Dermis microvascular lymphatic vessel endothelial cell (primary cell): ENCODE data around the gene GTF3C1. TPM values are rescaled to one million over a fixed set of nuclear protein-coding genes. Genes with fewer than 3 reads are reported as not detected.

Experiments used
- DNase-seq, 2 donors: peaks; one replicate each; pipeline versions ENCODE4 v3.0.0 to v3.0.0-alpha.2; 2010; ENCODE audit warnings: low read depth in 2 of 2
- total RNA-seq: library from RNA; depleted of rRNA; stranded (reverse); fragments of >200 nt; gene quantifications from 2 replicates; pipeline ENCODE4 v1.2.1, GENCODE V29; 2014

GTF3C1 gene
- total RNA-seq, 1 donor from 2014 or later, result 51.9 TPM

DNA sequence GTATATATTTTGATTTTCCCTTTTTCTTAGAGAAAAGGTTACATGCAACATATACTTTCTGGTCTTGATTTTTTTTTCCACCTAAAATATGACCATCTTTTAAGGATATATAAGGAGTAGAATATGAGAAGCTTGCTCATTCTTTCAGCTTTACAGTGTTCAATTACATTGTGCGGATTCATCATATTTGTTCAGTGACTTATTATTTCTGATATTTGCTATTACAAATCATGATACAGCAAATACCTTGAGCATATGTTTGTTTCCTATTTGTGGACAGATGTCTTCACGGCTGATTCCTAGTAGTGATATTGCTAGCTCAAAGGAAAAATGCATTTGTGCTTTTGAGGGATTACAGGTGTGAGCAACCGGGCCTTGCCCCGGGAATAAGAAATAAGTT, 18.4 kb upstream of the GTF3C1 start:
- no peak for DNase-seq

DNA sequence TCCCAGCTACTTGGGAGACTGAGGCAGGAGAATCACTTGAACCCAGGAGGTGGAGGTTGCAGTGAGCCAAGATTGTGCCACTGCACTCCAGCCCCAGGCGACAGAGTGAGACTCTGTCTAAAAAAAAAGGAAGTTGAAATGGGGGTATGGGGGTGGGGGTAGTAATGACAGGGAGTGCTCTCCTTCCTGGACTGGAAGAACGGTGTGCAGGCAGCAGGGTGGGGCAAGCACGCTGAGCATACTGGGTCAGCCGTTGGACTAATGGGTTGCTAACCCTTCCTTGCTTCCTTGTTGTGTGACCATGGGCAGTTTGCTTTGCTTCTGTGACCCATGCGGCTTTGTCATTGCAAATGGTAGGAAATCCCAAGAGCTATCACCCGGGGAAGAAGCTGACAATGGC, 16.7 kb upstream of the GTF3C1 start:
- DNase-seq, result no peak

DNA sequence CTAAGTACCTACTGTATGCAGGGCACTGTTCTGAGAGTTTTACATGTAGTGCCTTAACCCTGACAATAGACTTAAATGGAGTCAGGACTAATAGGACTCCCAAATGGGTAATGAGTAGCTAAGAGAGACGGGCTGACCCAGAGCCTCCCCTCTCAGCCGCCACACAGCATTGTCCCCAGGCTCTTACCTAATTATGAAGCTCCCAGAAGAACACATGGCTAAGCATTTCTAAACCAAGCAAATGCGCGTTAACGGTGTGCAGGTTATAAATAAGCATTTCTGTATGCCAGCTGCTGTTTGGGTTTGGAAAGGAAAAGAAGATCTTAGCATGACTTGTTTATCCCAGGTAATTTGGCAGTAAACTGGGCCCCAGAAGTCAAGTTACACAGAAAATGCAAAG, 14.5 kb upstream of the GTF3C1 start:
- no peak for DNase-seq

DNA sequence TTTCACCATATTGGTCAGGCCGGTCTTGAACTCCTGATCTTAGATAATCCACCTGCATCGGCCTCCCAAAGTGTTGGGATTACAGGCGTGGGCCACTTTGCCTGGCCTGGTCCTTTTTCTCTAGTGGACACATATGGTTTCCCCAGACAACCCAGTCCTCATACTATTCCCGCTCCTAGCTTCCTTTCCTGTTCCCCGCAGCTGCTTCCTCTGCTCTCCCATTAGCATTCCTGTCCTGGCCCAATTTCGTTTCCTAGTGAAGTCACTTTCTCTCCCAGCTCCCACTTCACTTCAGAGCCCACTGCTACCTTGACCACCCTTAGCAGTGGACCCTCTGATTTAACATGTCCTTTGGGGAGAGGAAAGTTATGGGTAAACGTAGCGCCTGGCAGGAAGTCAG, 11.5 kb upstream of the GTF3C1 start:
- peak; percentile 63 to 79 for DNase-seq

DNA sequence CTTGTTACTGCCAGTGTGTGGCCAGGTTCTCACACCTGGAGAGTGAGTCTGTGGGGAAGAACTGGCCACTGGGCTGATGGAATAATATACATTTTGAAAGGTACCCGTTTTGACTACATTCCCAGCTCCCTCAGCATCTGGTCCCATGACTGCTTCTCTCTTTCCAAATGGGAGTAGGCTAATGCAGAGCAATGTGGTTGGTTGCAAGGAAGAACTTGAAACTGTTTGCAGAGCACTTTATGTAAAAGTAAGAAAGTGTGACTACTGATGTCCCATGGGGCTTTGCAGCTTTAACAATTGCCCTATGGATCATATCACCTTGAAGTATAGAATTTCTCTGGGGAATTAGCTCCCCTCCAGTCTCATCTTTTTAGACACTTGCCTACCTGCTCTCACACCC, 9.2 kb upstream of the GTF3C1 start:
- DNase-seq, result no peak

DNA sequence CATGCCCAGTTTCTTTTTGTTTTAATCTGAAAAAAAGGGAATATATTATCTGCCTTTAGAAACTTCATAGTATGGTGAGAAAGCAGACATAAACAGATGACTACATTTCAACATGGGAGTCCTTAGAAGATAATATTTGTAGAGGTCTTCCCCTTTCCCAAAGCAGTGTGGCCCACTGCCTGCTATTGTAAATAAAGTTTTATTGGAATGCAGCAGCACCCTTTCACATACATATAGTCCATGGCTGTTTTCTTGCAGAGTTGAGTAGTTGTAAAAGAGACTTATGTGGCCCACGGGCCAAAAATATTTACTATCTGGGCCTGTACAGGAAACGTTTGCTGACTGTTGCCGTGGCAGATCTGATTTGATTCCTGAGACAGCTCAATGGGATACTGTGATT, 8.7 kb upstream of the GTF3C1 start:
- DNase-seq, result no peak

DNA sequence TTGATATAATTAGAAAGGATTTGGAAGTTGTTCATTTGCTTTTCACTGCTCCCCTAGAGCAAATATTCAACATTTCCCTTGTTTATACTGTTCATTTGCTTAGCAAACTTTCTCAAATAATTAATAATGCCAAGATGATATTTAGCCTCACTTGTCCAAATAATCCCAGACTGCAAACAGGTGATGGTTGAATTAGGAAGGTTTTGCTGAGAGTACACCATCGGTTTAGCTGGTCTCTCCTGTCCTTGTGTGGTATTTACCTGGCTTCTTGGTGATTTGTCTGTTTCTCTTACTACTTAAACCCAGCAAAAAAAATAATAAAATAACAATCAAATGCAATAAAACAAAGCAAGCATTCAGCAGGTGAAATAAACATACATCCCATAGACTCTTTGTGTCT, 6.8 kb upstream of the GTF3C1 start:
- DNase-seq, result no peak

DNA sequence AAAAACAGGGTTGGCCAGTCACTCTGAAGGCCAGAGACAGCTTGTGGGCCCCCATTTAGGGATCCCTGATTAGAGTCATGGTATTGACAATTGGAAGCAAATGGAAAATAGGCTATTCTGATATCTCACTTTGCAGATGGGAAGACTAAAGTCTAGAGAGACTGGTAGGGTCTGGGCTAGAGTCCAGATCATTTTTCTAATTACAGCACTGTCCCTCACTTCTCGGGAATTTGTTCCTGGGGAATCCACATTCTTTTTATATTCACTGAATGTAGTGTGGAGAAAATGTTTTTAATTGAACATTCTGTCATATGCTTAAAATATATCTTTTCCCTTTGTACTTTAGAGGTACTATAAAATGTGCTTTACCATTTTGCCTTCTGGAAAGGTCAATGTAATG, 1.3 kb upstream of the GTF3C1 start:
- no peak for DNase-seq

DNA sequence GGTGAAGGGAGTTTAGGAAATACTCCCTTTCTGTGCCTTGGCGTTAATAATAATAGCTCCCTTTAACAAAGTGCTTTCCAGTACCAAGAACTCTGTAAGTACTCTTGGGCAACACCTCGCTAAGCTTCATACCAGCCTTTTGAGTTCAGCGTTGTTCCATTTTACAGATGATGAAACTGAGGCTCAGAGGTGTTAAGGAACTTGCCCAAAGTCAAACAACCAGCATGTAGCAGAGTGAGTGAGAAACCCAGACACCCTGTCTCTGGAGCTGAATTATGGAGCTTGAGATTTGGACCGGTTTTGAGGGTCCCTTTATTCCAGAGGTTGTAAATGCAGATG, 838 bp upstream of the GTF3C1 start:
- DNase-seq, result no peak

DNA sequence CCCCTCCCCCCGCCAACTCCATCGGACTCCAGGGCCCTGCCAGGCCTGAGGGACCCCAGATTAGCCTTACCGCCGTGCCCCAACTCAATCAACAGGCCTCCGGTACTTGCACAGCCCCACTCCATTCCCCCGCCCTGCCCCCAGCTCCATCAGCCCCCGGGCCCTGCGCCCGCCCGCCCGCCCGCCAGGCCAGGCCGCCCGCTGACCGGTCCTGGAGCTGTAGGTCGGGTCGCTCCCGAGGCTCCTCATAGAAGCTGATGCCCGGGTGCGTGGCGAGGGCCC, 308 bp downstream of the GTF3C1 start:
- no peak for DNase-seq

DNA sequence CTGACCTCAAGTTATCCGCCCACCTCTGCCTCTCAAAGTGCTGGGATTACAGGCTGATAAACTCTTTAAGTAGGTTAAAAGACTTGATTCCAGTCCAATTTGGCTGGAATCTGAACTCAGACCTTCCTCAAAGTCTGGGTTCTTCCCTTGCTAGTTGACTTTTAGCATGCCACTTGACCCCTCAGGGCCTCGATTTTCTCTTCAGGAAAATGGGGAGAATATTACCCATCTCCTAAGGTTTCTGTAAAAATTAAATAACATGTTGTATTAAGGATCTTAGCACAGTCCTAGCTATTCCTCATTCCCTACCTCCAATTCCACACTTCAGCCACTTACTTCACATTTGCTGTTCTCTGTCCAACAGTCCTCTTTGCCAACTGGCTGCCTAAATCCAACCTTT, 1.9 kb downstream of the GTF3C1 start:
- no peak for DNase-seq

DNA sequence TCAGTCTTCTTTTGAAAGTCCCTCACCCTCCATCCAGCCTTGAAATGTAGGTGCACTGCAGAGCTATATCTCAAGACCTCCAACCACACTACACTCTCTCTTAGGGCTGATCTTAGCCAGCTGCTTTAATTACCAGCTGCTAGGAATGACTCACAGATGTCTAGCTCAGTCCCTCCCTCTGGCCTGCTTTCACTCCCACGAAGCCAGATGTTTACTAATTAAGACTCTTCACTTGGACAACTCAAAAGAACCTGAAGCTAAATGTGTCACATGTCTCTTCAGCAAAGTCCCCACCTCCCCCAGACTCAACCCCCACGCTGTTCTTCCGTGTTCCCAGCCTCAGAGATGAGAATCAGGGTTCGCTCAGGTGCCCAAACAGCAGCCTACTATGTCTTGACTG, 2.6 kb downstream of the GTF3C1 start:
- peak in 1 of 2 donors; percentile 23 for DNase-seq

DNA sequence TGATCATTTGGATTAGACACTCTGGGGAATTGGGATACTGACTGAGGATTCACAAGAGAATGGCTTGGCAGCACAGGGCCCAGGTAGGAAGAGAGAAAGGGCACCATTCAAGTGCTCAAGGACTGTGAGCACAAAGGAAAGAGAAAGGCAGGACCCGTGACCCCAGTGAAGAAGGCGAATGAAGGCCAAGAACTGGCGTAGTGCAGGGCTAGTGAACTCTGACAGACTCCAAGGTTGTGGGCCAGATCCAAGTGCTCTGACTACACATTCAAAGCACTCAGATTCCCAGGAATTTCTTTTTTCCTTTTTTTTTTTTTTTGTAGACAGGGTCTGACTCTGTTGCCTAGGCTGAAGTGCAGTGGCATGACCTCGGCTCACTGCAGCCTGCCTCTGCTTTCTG, 5.0 kb downstream of the GTF3C1 start:
- DNase-seq, result no peak

DNA sequence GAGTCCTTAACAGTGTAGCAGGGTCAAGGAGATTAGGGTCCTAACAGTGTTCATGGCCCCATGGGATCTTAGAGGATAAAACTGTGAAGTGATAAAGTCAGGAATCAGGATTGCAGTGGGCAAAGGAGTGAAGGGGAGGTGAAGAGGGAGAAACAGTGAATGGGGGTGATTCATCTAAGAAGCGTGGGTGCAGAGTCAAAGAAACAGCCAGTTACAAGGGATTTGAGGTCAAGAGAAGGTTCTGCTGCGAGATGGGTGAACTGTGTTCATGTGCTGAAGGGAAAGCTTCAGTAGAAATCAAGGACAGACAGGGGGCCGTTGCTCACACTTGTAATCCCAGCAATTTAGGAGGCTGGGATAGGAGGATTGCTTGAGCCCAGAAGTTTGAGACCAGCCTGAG, 5.9 kb downstream of the GTF3C1 start:
- no peak for DNase-seq

DNA sequence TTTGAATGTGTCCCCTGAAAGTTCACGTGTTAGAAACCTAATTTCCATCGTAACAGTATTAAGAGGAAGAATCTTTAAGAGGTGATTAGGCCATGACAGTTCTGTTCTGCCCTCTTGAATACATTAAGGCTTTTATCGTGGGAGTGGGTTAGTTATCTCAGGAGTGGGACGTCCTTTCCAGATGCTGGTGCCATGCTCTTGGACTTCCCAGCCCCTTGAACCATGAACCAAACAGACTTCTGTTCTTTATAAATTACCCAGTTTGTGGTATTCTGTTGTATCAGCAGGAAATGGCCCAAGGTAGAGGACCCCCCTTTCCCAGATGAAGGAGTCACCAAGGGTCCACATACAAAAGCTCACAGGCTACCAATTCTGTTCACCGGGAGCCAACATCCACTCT, 10.1 kb downstream of the GTF3C1 start:
- no peak for DNase-seq

DNA sequence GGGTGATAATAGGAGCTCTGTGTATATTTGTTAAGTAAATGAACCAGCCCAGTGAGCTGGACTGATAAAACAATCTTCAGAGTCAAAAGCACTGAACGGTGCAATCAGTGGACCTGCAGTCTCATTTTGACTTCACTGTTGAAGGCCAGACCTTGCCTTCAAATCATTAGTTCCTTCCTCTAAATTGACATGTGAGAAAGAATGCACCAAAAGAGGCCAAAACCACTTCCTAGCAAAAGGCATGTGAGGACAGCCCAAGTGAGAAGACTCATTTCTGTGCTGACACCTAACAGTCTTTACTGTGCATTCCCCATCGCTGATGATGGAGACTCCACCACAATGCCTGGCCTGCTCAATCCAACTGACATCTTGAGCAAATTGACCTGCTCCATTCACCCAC, 10.6 kb downstream of the GTF3C1 start:
- no peak for DNase-seq

DNA sequence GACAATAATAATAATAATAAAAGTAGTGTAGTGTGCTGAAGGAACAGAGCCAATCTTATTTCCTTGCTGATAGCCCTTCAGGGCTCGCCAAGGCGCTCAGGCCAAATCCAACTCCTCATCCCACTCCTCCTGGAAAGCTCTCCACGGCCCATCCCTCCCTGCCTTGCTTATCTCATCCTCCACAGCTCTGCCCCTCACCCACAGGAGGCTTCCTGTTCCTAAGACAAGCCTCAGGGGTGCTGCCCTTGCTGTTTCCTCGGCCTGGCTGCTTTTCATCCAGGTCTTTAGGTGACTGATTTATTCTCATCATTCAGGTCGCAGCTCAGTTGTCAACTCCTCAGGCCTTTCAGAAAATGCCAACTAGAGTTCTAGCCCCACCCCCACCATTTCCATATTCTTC, 11.2 kb downstream of the GTF3C1 start:
- peak in 1 of 2 donors; percentile 53 for DNase-seq

DNA sequence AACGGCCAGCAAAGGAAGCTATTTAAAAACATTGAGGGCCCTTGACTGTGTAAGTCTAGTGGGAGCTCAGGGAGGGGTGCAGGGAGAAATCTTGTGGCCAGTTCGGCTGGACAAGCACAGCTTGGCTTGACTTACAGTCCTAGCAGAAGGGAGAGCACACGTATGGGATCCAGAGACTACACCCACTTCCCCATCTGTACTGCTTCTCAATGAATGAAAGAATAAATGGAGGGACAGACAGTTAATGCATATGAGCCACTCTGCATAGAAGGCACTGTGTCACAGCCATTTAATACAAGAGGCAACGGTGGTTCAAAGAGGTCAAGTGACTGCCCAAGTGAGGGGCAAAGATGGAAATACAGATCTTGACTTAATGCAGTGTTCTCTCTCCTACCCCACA, 15.5 kb downstream of the GTF3C1 start:
- DNase-seq, result no peak

DNA sequence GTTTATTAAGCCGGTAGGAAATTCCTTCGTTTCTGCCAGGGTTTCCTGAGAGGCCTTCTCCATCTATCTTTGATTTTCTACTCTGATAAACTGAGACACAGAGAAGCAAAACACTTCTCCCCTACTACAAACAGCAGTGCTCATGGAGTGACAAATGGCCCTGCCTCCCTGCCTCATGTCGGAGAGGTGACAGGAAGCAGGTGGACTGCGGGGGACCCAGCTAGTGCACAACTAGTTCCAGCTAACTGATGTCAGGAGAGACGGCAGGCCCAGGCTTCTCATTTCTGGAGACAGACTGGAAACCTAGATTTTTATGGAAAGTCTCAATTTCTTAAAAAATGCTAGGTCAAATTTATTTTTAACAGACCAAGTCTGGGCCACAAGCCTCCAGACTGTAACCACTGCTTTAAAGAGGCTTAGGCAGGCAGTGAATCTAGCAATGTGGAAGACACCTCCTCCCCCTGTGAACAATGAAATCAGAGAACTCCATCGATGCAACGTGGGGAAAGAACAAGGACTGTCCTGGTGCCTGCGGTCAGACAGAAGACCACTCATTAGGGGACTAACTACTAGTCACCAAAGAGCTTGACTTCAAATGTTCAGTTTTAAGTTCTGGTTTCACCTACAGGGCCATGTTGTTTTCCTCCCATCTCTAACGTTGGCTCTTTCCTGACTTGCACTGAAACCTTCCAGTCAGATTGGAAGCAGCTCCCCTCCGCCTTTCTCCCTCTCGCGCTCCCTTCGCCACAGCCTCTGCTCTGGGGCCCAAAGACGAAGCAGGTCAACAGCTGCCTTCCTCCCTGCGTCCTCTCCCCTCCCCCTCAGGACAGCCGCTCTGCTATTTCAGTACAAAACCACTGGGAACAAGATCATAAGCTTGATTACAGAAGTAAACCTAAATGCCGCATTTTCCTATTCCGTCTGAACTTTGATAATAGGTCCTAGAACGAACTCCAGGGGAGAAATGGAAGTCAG, 17.6 kb downstream of the GTF3C1 start:
- no peak for DNase-seq

DNA sequence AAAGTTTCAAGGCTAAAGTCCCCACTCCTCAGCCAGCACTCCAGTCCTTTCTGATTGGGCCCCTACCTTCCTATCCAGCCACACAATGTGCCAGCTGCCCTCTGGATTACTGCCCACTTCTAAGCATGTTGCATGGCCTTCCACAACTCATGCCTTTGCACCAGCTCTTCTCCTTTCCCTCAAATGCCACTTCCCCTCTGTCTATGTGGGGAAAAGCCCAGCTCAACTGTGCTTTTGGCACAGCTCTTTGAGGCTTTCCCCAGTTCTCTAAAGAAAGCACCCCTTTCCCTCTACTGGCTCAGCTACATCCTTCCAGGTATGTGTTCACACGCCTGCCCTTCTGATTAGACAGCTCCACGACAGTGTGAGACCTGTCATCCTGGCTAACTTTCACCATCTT, 18.5 kb downstream of the GTF3C1 start:
- no peak for DNase-seq

DNA sequence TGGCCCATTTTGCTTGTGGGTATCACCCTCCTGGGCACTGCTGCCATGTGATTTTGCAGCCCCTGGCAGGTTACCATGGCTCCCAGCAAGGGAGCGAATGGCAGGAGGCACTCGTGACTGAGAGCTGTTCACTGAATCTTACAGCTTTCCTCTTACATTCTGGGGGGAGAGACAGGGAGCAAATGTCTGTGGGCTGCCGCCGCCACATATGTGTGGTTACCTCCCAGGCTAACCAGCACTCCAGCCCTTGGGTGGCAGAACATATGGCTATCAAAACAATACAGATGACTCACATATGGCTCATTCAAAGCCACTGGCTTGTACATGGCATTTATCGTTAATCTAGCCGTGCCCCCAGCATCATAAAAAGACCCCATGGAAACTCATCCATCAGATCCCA, 19.8 kb downstream of the GTF3C1 start:
- DNase-seq, result no peak

DNA sequence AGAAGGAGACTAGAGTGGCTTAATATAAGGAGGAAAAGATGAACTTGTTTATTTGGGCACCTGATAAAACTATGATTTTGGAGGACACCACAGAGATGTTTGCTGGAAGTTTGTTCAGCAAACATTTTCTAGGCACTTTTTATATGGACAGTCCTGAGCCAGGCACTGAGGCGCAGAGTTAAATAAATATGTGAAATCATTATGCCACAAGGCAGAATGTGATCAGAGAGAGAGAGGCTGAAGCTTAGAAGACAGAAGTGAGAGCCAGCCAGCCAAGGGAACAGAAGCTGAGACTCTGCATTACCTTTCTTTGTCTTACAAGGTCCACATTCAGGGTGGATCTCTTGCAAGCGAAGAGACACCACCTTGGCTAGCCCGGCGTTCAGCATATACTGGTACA, 21.4 kb downstream of the GTF3C1 start:
- DNase-seq, result no peak

DNA sequence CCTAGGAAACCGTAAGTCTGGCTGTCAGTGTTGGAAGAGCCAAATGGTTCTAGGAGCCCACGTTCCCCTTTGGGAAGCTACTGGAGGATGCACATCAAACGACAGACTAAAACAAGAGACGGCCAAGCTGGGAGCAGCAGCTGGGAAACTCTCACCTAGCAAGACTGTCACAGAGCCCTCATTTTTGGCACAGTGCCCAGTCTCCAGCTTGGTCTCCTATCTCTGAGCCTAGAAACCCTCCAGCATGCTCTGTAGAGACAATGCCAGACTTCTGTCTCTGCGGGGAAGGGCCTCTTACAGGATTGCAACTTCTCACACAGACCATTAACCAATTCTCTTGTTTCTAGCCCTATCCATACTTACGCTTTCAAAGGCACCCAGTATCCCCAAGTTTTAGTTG, 23.5 kb downstream of the GTF3C1 start:
- DNase-seq, result peak in 1 of 2 donors; percentile 8

DNA sequence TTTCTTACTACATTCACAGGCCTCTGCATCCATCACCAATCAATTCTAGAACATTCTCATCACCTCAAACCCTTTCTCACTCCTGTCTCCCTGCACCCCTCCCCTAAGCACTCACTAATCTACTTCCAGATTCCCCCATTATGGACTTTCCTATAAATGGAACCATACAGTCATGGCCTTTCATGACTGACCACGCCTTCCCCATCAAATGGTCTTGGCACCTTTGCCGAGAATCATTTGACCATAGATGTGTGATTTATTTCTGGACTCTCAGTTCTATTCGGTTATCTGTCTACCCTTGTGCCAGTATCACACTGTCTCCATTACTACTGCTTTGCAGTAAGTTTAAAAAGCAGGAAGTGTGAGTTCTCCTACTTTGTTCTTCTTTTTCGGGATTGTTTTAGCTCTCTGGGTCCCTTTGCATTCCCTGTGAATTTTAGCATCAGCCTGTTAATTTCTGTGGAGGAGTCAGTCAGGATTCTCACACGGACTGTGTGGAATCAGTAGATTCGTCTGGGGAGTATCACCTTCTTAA, 27.5 kb downstream of the GTF3C1 start:
- DNase-seq, result no peak
